ENCODE results near the gene DPAGT1.
"Not testable (repeated sequence)": the region's sequence is repeated elsewhere in the genome, so short reads cannot be mapped to it uniquely, and the experiment has no call there.

The DPAGT1 gene

DNA sequence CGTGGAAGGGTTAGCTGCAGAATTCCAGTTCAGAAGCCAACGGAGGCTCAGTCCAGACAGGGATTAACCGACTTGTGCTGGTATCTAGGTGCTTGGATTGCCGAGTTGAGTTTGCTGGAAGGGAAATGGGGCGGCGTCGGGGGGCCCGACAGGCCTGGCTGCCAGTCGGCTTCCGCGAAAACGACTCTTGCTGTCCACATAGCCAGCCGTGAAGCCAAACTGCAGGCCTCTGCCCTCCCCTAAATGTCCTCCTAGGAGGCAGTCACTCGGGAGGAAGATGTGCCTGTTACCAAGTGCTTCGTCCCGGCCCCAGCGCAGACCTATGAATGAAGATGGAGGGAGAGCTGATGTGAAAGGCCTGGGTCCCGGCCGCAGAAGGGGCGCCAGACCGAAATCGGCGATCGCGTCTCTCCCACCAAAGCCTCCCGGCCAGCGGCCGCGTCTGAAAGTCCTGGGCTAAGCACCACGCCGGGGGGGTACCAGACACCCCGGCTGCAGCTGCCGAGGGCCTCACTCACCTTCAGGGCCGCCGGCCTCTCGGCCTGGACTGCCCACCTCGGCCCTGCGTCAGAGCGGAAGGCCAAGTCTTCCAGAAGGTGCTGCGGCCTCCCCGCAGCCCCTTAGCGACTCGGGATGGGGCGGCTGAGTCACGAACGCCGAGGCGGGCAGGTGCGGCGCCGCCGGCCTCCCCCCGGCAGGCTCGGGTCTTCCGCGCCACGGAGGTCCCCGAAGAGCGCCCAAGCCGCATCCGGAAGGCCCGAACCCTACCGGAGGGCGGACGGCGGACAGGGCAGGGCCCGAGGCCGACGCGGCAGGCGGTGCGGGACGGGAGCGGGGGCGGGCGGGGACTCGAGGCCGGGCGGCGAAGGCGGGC is 7.5 kb downstream of the DPAGT1 start:
- DNase-seq (ENCODE audit: low read depth), result no peak

DNA sequence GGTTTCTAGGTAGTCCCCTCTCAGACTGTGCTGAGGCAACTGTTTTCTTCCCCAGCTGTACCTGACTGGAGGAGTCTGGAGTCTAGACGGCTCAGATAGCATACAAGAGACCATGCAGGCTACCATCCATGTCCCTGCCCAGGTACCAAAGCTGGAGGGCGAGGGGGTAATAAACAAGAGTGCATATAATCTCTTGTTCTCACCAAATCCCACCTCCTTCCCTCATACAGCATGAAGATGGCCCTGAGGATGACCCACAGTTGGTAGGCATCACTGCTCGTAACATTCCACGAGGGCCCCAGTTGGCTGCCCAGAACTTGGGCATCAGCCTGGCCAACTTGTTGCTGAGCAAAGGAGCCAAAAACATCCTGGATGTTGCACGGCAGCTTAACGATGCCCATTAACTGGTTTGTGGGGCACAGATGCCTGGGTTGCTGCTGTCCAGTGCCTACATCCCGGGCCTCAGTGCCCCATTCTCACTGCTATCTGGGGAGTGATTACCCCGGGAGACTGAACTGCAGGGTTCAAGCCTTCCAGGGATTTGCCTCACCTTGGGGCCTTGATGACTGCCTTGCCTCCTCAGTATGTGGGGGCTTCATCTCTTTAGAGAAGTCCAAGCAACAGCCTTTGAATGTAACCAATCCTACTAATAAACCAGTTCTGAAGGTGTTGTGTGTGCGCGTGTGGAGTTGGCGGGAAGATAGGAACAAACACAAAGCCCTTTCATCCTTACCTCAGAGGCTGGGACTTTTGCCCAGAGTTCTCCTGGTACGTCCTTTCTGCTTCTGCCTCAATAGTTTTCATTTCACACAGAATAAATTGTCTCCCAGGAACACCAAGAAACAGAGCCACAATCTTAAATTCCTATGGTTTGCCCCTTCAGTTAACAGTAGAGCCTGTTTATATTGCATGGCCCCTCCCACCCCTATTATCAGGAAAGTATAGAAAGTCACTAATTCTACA is 8.5 kb downstream of the DPAGT1 start:
- DNase-seq (ENCODE audit: low read depth), result no peak

DNA sequence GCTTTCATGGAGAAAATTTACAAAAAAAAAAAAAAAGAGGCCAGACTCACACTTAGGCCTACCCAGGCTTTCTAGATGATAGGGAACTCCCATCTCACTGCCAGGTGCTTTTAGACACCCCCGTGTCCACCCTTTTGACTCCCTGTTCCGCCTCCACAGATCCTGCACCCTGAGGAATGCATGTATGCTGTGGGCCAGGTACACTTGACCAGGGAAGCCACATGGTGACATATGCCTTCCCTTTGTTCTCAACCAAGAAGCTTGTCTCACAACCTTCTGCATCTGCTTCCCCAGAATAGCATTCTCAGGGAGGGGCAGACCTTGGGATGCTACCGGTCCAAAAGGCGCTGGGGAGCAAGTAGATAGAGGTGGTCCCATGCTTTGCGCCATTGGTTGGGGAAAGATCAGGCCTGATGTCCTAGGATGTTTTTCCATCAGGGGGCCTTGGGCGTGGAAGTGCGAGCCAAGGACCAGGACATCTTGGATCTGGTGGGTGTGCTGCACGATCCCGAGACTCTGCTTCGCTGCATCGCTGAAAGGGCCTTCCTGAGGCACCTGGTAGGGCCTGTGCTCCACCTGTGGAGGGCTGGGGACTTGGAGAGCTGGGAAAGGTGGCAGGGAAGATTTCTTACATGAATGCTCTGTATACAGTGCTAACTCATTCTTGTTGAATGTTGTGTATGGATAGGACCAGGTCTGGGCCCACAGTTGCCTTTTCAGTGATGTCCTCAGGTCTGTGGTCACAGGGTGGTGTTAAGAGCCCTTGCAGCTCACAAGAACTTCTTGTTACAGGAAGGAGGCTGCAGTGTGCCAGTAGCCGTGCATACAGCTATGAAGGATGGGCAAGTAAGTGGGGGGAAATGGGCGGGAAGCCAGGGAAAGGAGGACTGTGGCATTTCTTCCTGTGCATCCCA is 9.4 kb downstream of the DPAGT1 start:
- DNase-seq (ENCODE audit: low read depth), result no peak

DNA sequence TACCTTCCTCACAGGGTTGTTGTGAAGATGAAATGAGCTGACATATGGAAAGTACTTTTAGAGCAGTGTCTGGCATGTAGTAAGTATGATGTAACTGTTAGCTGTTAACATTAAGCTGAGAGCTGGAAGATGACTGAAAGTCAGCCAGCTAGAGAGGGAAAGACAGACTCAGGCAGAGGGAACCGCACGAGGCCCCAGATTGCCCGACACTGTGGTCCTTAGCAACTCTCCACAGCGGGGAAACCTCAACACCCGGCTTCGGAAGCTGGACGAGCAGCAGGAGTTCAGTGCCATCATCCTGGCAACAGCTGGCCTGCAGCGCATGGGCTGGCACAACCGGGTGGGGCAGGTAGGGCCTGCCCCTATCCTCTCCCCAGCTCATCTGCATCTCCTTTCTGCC is 10.5 kb downstream of the DPAGT1 start:
- DNase-seq (ENCODE audit: low read depth), result no peak

DNA sequence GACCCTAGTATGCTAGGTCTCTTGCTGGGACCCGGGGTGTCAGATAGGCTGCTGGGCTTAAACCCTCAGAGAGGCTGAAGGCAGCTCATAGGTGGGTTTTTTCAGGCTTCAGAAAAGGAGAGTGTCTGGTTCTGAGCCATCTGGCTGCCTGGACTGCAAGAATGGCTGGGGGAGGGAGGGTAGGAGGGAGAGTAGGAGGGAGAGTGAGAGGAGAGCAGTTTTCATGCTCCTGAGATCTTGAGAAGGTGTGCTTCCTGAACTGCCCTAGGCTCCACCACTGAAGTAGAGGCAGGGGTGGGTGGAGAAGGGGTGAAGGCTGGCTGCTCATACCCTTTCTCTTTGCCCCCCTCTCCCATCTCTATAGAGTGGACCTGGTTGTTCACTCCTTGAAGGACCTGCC is 12.3 kb downstream of the DPAGT1 start:
- DNase-seq (ENCODE audit: low read depth), result no peak

DNA sequence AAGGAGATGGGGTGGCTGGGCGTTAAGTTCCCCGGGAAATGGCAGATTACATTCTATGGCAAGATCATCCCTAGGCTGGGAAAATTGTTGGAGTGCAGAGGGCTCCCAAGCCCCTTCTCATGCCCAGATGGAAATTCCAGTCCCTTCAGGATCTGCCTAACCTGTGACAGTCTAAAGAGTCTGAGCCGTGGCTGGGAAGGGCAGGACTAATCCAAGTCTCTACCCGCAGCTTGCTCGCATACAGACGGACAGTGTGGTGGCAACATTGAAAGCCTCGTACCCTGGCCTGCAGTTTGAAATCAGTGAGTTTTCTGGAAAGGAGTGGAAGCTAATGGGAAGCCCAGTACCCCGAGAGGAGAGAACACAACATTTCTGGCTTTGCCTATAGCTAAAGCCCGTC is 13.2 kb downstream of the DPAGT1 start:
- no peak for DNase-seq (ENCODE audit: low read depth)

DNA sequence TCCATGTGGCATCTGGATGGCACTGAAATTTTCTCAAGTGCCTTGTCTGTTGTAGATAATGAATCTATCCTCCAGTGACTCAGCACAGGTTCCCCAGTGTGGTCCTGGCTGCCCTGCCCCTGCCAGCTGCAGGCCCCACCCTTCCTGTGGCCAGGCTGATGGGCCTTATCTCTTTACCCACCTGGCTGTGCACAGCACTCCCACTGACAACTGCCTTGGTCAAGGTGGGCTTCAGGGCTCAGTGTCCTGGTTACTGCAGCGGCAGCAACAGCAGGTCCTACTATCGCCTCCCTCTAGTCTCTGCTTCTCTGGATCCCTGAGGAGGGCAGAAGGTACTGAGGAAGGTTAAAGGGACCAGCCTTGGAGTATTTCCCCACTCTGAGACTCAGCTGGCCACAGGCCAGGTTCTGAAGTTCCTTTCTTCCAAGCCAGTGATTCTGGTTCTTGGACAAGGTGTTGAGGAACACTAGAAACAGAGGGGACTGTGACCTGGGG is 13.9 kb downstream of the DPAGT1 start:
- DNase-seq (ENCODE audit: low read depth), result no peak

DNA sequence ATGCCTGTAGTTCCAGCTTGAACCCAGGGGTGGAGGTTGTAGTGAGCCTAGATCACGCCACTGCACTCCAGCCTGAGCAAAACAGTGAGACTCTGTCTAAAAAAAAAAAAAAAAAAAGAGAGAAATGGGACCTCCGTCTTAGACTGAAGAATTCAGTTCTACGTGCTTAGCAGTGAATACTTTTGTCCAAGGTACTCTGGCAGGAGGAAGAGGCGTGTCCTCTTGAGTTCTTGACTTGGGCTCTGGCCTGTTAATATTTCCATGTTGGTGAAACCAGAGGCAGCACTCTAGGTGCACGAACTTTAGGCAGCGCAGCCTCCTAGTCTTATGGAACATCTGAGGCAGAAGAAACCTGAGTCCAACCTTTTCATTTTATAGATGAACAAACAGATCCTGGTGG is 14.5 kb downstream of the DPAGT1 start:
- DNase-seq (ENCODE audit: low read depth), result no peak

DNA sequence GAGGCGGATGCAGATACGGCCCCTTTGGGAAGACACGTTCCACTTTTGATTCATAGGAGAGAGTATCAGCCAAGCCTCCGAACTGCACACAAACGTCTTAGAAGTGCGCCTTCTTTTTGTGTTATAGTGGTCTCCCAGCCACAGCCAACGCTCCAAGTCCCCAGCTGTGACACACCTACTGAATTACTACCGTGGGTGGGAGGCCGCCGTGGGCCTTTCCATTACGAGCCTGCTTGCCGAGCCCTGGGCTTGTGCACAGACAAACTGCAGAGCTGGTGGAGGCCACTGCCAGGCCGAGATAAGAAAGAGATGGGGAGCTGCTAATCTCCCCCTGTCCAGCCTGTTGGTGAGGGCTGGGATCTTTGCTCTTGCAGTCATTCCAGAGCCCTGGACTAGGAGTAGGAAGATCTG is 16.2 kb downstream of the DPAGT1 start:
- peak; percentile 9 for DNase-seq (ENCODE audit: low read depth)

DNA sequence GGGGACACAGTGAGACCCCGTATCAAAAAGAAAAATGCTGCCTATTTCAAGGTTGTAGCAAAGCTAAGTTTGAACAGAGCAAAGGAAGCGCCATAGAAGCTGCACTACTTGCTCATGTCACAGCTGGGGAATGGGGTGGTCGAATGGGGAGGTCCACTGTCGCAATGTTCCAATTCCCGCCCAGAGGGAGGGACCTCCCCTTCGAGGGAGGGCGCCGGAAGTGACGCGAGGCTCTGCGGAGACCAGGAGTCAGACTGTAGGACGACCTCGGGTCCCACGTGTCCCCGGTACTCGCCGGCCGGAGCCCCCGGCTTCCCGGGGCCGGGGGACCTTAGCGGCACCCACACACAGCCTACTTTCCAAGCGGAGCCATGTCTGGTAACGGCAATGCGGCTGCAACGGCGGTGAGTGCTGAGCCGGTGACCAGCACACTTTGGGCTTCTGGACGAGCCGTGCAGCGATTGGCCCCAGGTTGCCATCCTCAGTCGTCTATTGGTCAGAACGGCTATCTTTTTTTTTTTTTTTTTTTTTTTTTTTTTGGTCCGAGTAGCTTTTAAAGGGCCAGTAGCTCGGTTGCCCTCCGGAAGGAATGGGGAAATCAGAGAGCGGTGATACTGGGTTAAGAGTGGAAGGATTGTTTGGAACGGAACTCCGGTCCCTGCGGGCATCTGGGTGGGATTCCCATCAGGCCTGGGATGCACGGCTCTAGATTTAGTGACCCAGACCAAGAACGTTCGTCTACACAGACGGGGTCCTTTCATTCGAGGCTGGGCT is 16.8 kb downstream of the DPAGT1 start, which contains the start of gene HMBS:
TSS of gene HMBS (plus strand) at position 219 of the 774 bp plus-strand sequence. CDS start at position 372, 153 bp downstream.
- peak; percentile 86 for DNase-seq (ENCODE audit: low read depth)

DNA sequence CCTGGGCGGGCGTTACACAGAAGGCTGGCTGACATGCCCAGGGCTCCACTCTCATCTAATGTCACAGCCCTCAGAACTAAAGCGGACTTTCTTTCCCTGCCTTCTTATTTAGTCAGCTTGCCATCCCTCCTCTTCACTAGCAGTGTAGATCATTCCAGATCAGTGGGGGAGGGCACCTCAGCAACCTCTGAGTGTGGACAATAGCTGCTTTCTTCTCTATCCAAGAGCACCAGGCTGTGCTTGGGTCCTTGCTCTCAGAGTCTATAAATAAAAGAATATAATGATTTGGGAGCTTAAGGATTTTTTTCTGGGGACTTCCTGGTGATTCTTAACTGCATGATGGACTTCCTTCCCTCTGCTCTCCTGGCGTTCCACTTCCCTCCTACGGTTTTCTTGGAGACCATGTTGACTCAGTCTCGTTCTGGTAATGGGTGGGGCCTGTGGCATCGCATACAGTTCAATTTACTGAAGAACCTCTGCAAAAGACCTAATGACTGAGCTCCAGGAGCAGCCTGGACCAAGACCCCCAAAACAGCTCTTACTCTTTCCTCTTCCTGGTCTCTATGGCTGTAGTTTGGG is 19.9 kb downstream of the DPAGT1 start:
- DNase-seq (ENCODE audit: low read depth), result no peak

DNA sequence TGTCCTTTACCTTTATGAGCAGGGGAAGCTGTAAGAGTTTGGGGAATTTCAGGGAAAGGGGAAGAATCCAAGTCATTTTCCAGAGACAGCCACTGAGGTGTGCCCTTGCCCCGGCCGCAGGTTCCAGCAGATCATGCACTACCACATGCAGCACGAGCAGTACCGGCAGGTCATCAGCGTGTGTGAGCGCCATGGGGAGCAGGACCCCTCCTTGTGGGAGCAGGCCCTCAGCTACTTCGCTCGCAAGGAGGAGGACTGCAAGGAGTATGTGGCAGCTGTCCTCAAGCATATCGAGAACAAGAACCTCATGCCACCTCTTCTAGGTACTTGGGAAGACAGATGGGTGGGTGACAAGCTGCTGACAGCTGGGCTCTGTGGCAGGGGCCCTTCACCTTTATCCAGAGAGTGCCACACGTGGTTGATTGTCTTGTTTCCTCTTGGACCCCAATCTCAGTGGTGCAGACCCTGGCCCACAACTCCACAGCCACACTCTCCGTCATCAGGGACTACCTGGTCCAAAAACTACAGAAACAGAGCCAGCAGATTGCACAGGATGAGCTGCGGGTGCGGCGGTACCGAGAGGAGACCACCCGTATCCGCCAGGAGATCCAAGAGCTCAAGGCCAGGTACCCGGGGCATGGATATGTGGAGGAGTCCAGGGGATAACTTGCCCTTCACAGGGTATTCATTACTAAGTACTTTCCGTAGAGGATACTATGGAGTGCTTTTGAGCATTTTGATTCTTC is 22.8 kb downstream of the DPAGT1 start:
- DNase-seq (ENCODE audit: low read depth), result no peak

DNA sequence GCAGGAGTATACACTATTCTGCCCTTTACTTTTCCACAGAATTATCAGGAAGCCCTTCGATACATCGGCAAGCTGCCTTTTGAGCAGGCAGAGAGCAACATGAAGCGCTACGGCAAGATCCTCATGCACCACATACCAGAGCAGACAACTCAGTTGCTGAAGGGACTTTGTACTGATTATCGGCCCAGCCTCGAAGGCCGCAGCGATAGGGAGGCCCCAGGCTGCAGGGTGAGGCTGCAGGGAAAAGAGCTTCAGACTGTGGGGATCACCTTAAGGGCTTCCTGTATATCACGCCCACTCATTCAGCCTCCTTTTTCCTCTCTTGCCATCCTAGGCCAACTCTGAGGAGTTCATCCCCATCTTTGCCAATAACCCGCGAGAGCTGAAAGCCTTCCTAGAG is 23.8 kb downstream of the DPAGT1 start:
- no peak for DNase-seq (ENCODE audit: low read depth)

DNA sequence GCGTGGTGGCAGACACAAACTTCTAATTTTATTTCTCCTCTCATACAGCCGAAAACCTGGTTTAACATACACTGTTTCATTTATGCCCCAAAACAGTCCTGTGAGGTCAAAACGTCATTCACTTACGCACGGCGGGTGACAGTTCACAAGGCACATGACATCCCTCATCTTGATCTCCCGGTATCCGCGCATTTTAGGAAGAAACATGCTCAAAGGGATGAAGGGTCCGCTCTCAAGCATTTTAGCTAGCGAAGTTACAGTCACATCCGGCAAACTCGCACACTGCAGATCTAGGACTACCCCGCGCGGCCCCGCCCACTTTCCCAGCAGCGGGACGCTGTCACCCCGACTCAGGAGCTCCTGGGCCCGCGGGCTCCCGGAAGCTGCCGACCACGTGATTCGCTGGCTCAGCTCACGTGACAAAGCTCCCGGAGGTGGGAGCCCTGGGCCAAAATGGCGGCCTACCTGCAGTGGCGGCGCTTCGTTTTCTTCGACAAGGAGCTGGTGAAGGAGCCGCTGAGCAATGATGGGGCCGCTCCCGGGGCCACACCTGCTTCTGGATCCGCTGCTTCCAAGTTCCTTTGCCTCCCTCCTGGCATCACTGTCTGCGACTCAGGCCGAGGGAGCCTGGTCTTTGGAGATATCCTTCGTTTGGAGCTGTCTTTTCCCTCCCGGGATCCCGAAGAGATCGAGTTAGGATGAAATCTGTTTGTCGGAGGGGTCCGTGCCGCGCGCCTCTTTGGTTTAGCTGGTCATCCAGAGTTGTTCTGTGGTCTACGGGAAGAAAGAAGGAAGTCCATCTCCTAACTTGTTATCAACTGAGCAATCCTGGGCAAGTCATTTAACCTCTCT is 34.1 kb downstream of the DPAGT1 start, which contains the start of gene VPS11:
TSS of gene VPS11 (plus strand) at position 448 of the 852 bp plus-strand sequence. CDS start at position 454, 6 bp downstream.
- peak; percentile 97 for DNase-seq (ENCODE audit: low read depth)

DNA sequence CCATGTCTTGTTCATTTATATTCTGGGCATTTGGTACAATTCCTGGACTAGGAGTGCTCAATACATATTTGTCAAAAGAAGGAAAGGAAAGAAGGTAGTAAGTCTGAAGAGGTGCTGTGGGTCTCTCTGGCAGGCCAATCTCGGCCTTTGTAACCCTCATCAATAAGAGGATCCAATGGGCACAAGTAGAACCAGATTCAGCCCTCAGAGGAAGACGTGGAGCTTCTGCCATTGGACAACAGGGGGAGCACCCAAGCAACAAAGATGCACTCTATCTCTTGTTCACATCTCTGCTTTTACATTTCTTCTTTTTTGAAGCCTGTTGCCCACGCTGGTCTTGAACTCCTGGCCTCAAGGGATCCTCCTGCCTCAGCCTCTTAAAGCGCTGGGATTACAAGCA is 36.3 kb downstream of the DPAGT1 start:
- DNase-seq (ENCODE audit: low read depth), result peak; percentile 6

DNA sequence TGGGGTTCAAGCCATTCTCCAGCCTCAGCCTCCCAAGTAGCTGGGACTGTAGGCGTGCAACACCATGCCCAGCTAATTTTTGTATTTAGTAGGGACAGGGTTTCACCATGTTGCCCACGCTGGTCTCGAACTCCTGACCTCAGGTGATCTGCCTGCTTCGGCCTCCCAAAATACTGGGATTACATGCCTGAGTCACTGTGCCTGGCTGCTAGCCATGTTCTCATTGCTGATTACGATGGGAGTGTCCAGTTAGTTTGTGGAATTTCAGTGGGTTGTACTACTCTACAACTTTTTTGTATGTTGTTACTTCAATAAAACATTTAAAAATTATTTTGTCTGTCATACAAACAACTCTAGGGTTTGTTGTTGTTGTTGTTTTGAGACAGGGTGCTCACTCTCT is 38.9 kb downstream of the DPAGT1 start:
- DNase-seq (ENCODE audit: low read depth), result no peak

DNA sequence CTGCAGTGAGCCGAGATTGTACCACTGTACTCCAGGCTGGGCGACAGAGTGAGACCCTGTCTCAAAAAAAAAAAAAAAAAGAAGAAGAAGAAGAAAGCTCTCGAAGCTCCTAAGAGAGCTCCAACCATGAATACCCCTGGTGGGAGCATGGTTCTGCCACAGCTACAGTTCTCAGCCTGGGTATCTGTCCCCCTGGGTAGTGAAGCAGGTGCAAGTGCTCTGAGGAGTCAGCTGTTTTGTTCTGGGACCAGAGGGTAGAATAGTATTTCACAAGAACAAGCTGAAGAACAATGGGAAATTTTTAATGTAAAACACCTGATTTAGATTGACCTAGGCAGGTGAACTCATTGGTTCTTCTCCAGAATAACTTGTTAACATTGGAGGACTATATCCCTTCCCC is 40.4 kb downstream of the DPAGT1 start:
- no peak for DNase-seq (ENCODE audit: low read depth)

DNA sequence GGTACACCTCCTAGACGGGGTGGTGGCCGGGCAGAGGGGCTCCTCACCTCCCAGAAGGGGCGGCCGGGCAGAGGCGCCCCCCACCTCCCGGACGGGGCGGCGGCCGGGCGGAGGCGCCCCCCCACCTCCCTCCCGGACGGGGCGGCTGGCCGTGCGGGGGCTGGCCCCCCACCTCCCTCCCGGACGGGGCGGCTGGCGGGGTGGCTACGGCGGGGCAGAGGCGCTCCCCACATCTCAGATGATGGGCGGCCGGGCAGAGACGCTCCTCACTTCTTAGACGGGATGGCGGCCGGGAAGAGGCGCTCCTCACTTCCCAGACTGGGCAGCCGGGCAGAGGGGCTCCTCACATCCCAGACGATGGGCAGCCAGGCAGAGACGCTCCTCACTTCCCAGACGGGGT is 42.5 kb downstream of the DPAGT1 start:
- DNase-seq (ENCODE audit: low read depth), result not testable (repeated sequence)
